OCI-LY3 (cell line): Measurements from ENCODE around the gene XAB2.

Experiments
- H2AFZ ChIP-seq: fragments of 200-600, 300-600 bp; shearing (Covaris generic); 2 replicates; pipeline ENCODE4 v1.6.0; 2014; ENCODE audit warnings: antibody characterized with exemption, low read depth, low read length
- H3K27ac ChIP-seq: fragments of 200-600, 300-600 bp; sonication (generic); 2 replicates; pipeline ENCODE4 v1.5.1; 2014; ENCODE audit warnings: mild to moderate bottlenecking, low read length, moderate library complexity, mixed read lengths
- H3K27me3 ChIP-seq: fragments of 200-600, 300-600 bp; sonication (generic); 2 replicates; pipeline ENCODE4 v1.6.1; 2014; ENCODE audit warnings: low read depth, low read length, mixed read lengths
- H3K36me3 ChIP-seq: fragments of 200-600, 300-600 bp; sonication (generic); replicated peaks from 2 replicates; pipeline ENCODE3; 2014; ENCODE audit warnings: low read depth, low read length, mixed read lengths
- H3K4me1 ChIP-seq: fragments of 300-600, 200-600 bp; sonication (generic); 2 replicates; pipeline ENCODE4 v1.6.1; 2014; ENCODE audit warnings: low read length, mixed read lengths
- H3K4me2 ChIP-seq: fragments of 200-600, 300-600 bp; sonication (generic); 2 replicates; pipeline ENCODE4 v1.6.1; 2014; ENCODE audit warnings: low read length, mixed read lengths
- H3K4me3 ChIP-seq: fragments of 300-600, 200-600 bp; sonication (generic); 2 replicates; pipeline ENCODE4 v1.5.1; 2014; ENCODE audit warnings: antibody characterized with exemption, mild to moderate bottlenecking, low read length, moderate library complexity
- H3K79me2 ChIP-seq: fragments of 300-600, 200-600 bp; shearing (Covaris generic); 2 replicates; pipeline ENCODE4 v1.6.1; 2014; ENCODE audit warnings: mild to moderate bottlenecking, low read length, mixed read lengths
- H3K9ac ChIP-seq: fragments of 300-600, 200-600 bp; shearing (Covaris generic); 2 replicates; pipeline ENCODE4 v1.6.0; 2014; ENCODE audit warnings: mild to moderate bottlenecking, low read length, moderate library complexity
- H3K9me3 ChIP-seq: fragments of 200-600, 300-600 bp; shearing (Covaris generic); 2 replicates; pipeline ENCODE4 v1.6.1; 2014; ENCODE audit warnings: low read length, mixed read lengths; ENCODE audit not compliant: insufficient read depth
- H4K20me1 ChIP-seq: fragments of 200-600, 300-600 bp; sonication (generic); 2 replicates; pipeline ENCODE4 v1.6.1; 2016; ENCODE audit warnings: low read length, mixed read lengths; ENCODE audit not compliant: insufficient read depth
- CTCF ChIP-seq: fragments of 200-600, 300-600 bp; sonication (generic); IDR thresholded peaks from 2 replicates; pipeline ENCODE4 v1.5.1; 2014; ENCODE audit warnings: antibody characterized with exemption, low read length, low read depth
- EZH2phosphoT487 ChIP-seq: fragments of 200-600 bp; shearing (Covaris generic); IDR thresholded peaks from 2 replicates; pipeline ENCODE4 v1.6.1; 2018; ENCODE audit warnings: antibody characterized with exemption, mixed run types, low read depth

Gene XAB2

GRCh38 chr19:7620442-7621412 is 8.6 kb downstream of the XAB2 start:
- no peaks in the 10 kb centered on the region for H3K27me3 ChIP-seq
- H4K20me1 ChIP-seq = no peaks in the 10 kb centered on the region
- peaks cover 2% of the 10 kb centered on the region for H3K79me2 ChIP-seq
- H3K4me2 ChIP-seq = no peak overlapping the region
- no peak overlapping the region for H2AFZ ChIP-seq
- peaks cover 32% of the 10 kb centered on the region for H3K36me3 ChIP-seq
- TF ChIP-seq CTCF (no peak), EZH2phosphoT487 (no peak)
- H3K4me1 ChIP-seq = no peaks in the 10 kb centered on the region
- no peak overlapping the region for H3K27ac ChIP-seq
- no peak overlapping the region for H3K4me3 ChIP-seq
- H3K9me3 ChIP-seq = no peaks in the 10 kb centered on the region
- H3K9ac ChIP-seq = no peak overlapping the region

DNA sequence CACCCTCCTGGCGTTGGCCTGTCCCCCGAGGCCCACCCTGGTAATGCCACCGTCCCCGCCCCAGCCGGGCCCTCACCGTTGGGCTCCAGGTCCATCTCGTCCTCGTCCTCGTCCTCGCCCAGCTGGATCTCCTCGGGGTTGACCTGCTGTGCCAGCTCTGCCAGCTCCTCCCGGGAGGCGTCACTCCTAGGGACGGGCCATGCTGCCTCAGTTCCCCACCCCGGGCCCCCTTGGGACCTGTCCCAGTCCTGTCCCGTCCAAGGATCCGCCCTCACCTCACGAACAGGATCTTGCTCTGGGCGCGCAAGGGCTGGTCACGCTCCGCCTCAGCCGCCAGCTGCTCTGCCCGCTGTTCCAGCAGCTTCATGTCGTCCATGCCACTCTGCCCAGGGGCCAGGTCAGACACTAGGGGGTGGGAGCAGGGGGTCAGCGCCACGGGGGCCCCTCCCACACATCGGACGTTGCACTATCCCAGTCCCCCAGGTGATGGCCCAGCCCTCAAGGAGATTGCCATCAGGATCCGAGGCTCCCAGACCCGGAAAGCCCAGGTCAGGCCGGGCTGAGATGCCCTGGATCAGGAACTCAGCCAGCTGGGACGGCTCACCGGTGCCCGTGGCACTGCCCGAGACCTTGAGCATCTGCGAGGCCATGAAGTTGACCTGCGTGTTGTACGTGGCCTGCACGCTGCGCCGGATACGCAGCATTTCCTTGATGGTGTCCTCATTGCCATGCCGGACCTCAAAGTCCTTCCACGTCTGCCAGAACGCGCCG is 9.5 kb downstream of the XAB2 start:
- Histone ChIP-seq H3K27me3 (no peaks in the 10 kb centered on the region), H3K4me2 (no peak overlapping the region), H3K79me2 (no peaks in the 10 kb centered on the region), H3K27ac (no peak overlapping the region), H3K9ac (no peak overlapping the region), H2AFZ (no peak overlapping the region), H4K20me1 (no peaks in the 10 kb centered on the region), H3K4me1 (no peaks in the 10 kb centered on the region), H3K4me3 (no peak overlapping the region), H3K36me3 (peaks cover 30% of the 10 kb centered on the region), H3K9me3 (no peaks in the 10 kb centered on the region)
- TF ChIP-seq EZH2phosphoT487 (no peak), CTCF (no peak)

DNA sequence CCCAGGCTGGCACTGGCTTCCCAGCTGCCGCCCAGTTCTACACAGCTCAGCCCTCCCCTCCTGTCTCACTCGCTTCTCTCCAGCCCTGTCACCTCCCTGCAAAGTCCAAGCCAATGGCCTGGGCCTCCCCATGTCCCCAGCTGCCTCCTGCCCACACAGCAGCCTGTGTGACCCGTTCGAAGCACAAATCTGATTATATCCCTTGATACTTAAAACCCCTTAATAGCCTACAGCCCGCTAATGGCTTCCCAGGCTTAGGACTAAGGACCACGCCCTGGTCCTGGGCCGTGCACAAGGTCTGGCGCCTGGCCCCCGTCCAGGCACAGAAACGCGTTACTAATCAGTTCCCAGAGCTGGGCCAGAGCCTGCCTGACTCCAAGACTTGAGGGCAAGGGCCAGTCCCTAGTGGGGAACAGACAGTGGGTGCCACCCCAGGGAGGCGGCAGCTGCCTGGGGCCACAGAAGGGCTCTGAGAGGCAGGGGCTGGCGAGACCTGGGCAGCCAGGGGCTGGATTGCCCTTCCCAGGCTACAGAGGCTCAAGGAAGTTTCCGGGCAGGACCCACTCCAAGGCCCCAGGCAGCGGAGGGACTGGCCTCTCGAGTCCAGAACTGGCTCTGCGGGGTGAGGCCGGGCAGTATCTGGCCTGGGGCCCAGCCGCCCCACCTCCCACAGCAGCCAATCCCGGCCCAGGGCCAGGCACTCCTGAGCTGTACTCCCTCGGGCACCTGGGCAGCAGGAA is 10.4 kb downstream of the XAB2 start:
- no peak for TF ChIP-seq CTCF
- TF ChIP-seq EZH2phosphoT487 = no peak
- Histone ChIP-seq H3K4me3 (no peak overlapping the region), H3K9ac (no peak overlapping the region), H3K27me3 (no peaks in the 10 kb centered on the region), H3K36me3 (peaks cover 26% of the 10 kb centered on the region), H2AFZ (no peak overlapping the region), H4K20me1 (no peaks in the 10 kb centered on the region), H3K27ac (no peak overlapping the region), H3K79me2 (no peaks in the 10 kb centered on the region), H3K4me1 (no peaks in the 10 kb centered on the region), H3K4me2 (no peak overlapping the region), H3K9me3 (no peaks in the 10 kb centered on the region)
